ENCODE measurements around the gene DNAJC18. TPM values are rescaled to one million over a fixed set of nuclear protein-coding genes. Genes with fewer than 3 reads are reported as not detected.
A peak's percentile ranks its signal among the peaks of the same experiment; 100 is the strongest.

Gene DNAJC18
- total RNA-seq, 4 donors from 2014 or later: 9.2 to 11.4 (median 10.7) TPM

GRCh38 chr5:139474890-139475791 lies 35.8 kb upstream of the DNAJC18 start:
- peak in 1 of 2 donors; percentile 58 for DNase-seq (ENCODE audit: low spot score in 2 of 2)
- H3K27ac ChIP-seq: peak overlapping the region in 2 of 4 donors; percentile 3 to 7
- no peaks in the 10 kb centered on the region for H3K27me3 ChIP-seq
- no peaks in the 10 kb centered on the region for H3K9me3 ChIP-seq
- peaks cover 0 to 43% (median 0%) of the 10 kb centered on the region in 3 donors for H3K36me3 ChIP-seq
- 51 to 56% methylated on average over 13 of the region's 13 CpGs for WGBS, 2 donors
- TF ChIP-seq EP300 (IDR thresholded peaks at IDR 0.05) (peak in 1 of 2 donors; percentile 36), CTCF (IDR thresholded peaks at IDR 0.05) (no peak)
- H3K4me1 ChIP-seq: peaks cover 0 to 39% (median 13%) of the 10 kb centered on the region in 4 donors
- H3K4me3 ChIP-seq: no peak overlapping the region

GRCh38 chr5:139473565-139473964 lies 34.2 kb upstream of the DNAJC18 start:
- TF ChIP-seq POLR2A (IDR thresholded peaks at IDR 0.05) (no peak), EP300 (IDR thresholded peaks at IDR 0.05) (peak in 1 of 2 donors; percentile 20)
- no peak overlapping the region for H3K4me3 ChIP-seq
- WGBS, 2 donors: 63 to 76% methylated on average over 1 to 2 of the region's 2 CpGs
- peak overlapping the region in 3 of 4 donors; percentile 19 to 67 (median 67) for H3K27ac ChIP-seq
- DNase-seq (ENCODE audit: low spot score in 2 of 2): no peak
- H3K4me1 ChIP-seq: peaks cover 0 to 25% (median 13%) of the 10 kb centered on the region in 4 donors
- peaks cover 0 to 36% (median 0%) of the 10 kb centered on the region in 3 donors for H3K36me3 ChIP-seq
- H3K9me3 ChIP-seq: no peaks in the 10 kb centered on the region
- no peaks in the 10 kb centered on the region for H3K27me3 ChIP-seq

GRCh38 chr5:139473105-139473504 lies 33.8 kb upstream of the DNAJC18 start:
- WGBS, 2 donors: 63 to 68% methylated on average over 7 to 8 of the region's 8 CpGs
- no peak for DNase-seq (ENCODE audit: low spot score in 2 of 2)
- no peak overlapping the region for H3K4me3 ChIP-seq
- peaks cover 0 to 24% (median 13%) of the 10 kb centered on the region in 4 donors for H3K4me1 ChIP-seq
- peak overlapping the region in 3 of 4 donors; percentile 19 to 67 (median 67) for H3K27ac ChIP-seq
- H3K36me3 ChIP-seq: peaks cover 0 to 31% (median 0%) of the 10 kb centered on the region in 3 donors
- H3K9me3 ChIP-seq: no peaks in the 10 kb centered on the region
- no peak for TF ChIP-seq POLR2A (IDR thresholded peaks at IDR 0.05)
- TF ChIP-seq EP300 (IDR thresholded peaks at IDR 0.05): no peak
- no peak for TF ChIP-seq CTCF (IDR thresholded peaks at IDR 0.05)
- no peaks in the 10 kb centered on the region for H3K27me3 ChIP-seq

GRCh38 chr5:139472386-139473030 lies 33.2 kb upstream of the DNAJC18 start:
- DNase-seq (ENCODE audit: low spot score in 2 of 2): no peak
- Histone ChIP-seq H3K27me3 (no peaks in the 10 kb centered on the region), H3K27ac (peak overlapping the region in 3 of 4 donors; percentile 19 to 67 (median 67)), H3K4me3 (no peak overlapping the region), H3K9me3 (no peaks in the 10 kb centered on the region), H3K36me3 (peaks cover 0 to 25% (median 0%) of the 10 kb centered on the region in 3 donors), H3K4me1 (peaks cover 0 to 24% (median 13%) of the 10 kb centered on the region in 4 donors)
- WGBS, 2 donors: 82 to 85% methylated on average over 15 of the region's 15 CpGs
- no peak for TF ChIP-seq CTCF (IDR thresholded peaks at IDR 0.05)

GRCh38 chr5:139470821-139471300 lies 31.5 kb upstream of the DNAJC18 start, which contains the start of gene SMIM33:
Gene SMIM33, plus strand, starts transcription at chr5:139471004. Its CDS starts 118 bp downstream, at chr5:139471122.
- DNase-seq (ENCODE audit: low spot score in 2 of 2): no peak
- peaks cover 0 to 9% (median 0%) of the 10 kb centered on the region in 3 donors for H3K36me3 ChIP-seq
- no peak for TF ChIP-seq POLR2A (IDR thresholded peaks at IDR 0.05)
- TF ChIP-seq EP300 (IDR thresholded peaks at IDR 0.05): no peak
- no peak for TF ChIP-seq CTCF (IDR thresholded peaks at IDR 0.05)
- H3K27ac ChIP-seq: peak within 1 kb of the TSS in 1 of 4 donors; percentile 6
- no peaks in the 10 kb centered on the region for H3K9me3 ChIP-seq
- WGBS, 2 donors: 68 to 76% methylated on average over 9 of the region's 9 CpGs
- H3K4me3 ChIP-seq: no peak within 1 kb of the TSS
- H3K4me1 ChIP-seq: peaks cover 0 to 24% (median 13%) of the 10 kb centered on the region in 4 donors
- H3K27me3 ChIP-seq: no peaks in the 10 kb centered on the region

Measured in tibial nerve (tissue), 4 donors.